GM19372 (cell line): ENCODE data around the gene NSMCE4A.
"Not testable (repeated sequence)": the region's sequence is repeated elsewhere in the genome, so short reads cannot be mapped to it uniquely, and the experiment has no call there.

Experiments
- ATAC-seq: cut with Tn5 transposase; IDR thresholded peaks from one replicate; pipeline ENCODE4 v1.9.1; 2021; ENCODE audit warnings: mild to moderate bottlenecking, low read depth, moderate library complexity; ENCODE audit not compliant: unreplicated experiment

NSMCE4A gene

GRCh38 chr10:121942749-121943416 lies 32.1 kb downstream of the NSMCE4A start:
- no peak for ATAC-seq

GRCh38 chr10:121941532-121941931 lies 33.5 kb downstream of the NSMCE4A start:
- no peak for ATAC-seq

- ATAC-seq: no peak
These were observed 38.7 kb downstream of the NSMCE4A start for GRCh38 chr10:121936295-121936694.

- no peak for ATAC-seq
These were observed 39.3 kb downstream of the NSMCE4A start for GRCh38 chr10:121935702-121936101.

GRCh38 chr10:121930268-121931085 lies 44.5 kb downstream of the NSMCE4A start:
- ATAC-seq: not testable (repeated sequence)

GRCh38 chr10:121929585-121930267 lies 45.3 kb downstream of the NSMCE4A start:
- ATAC-seq: not testable (repeated sequence)

GRCh38 chr10:121928528-121928884 lies 46.5 kb downstream of the NSMCE4A start:
- ATAC-seq: peak; percentile 5

- peak; percentile 72 for ATAC-seq
These were observed 47.0 kb downstream of the NSMCE4A start, which contains the start of gene ATE1 for GRCh38 chr10:121927841-121928527. Gene ATE1 (minus strand): TSS chr10:121928031. CDS start chr10:121927949, 82 bp downstream.

GRCh38 chr10:121927318-121927840 lies 47.6 kb downstream of the NSMCE4A start:
- peak; percentile 41 for ATAC-seq

- peak; percentile 14 for ATAC-seq
These were observed 48.2 kb downstream of the NSMCE4A start for GRCh38 chr10:121926671-121927317.

GRCh38 chr10:121926157-121926556 lies 48.9 kb downstream of the NSMCE4A start:
- no peak for ATAC-seq

GRCh38 chr10:121921238-121921931 lies 53.6 kb downstream of the NSMCE4A start:
- no peak for ATAC-seq

GRCh38 chr10:121919666-121920065 lies 55.4 kb downstream of the NSMCE4A start:
- peak; percentile 96 for ATAC-seq

- ATAC-seq: not testable (repeated sequence)
These were observed 56.2 kb downstream of the NSMCE4A start for GRCh38 chr10:121918800-121919199.

GRCh38 chr10:121914661-121915060 lies 60.4 kb downstream of the NSMCE4A start:
- no peak for ATAC-seq

- no peak for ATAC-seq
These were observed 63.7 kb downstream of the NSMCE4A start for GRCh38 chr10:121911421-121911697.

GRCh38 chr10:121910673-121911420 lies 64.2 kb downstream of the NSMCE4A start:
- peak; percentile 75 for ATAC-seq
